Neural progenitor cell (in vitro differentiated cells): ENCODE results near the gene SLC24A4.

Source experiments
- CTCF ChIP-seq: fragments of 200-600 bp; sonication (generic); IDR thresholded peaks from 2 replicates; pipeline ENCODE4 v1.5.1; 2017; ENCODE audit warnings: antibody characterized with exemption, mild to moderate bottlenecking
- EZH2phosphoT487 ChIP-seq: fragments of 200-600 bp; sonication (generic); IDR thresholded peaks from 2 replicates; pipeline ENCODE4 v1.6.1; 2017; ENCODE audit warnings: antibody characterized with exemption

GRCh38 chr14:92487513-92488133 lies 164.7 kb downstream of the SLC24A4 start:
- TF ChIP-seq CTCF (no peak), EZH2phosphoT487 (no peak)
